SH-SY5Y (cell line): ENCODE data around the gene NLRP10.

ENCODE experiments used
- GATA2 ChIP-seq: IDR thresholded peaks from 2 replicates; pipeline ENCODE4 v1.6.1; 2011; ENCODE audit warnings: mild to moderate bottlenecking, low read depth, low read length
- GATA3 ChIP-seq: IDR thresholded peaks from 2 replicates; pipeline ENCODE4 v1.6.1; 2011; ENCODE audit warnings: low read depth, mild to moderate bottlenecking, low read length, moderate library complexity

NLRP10 gene, protein sequence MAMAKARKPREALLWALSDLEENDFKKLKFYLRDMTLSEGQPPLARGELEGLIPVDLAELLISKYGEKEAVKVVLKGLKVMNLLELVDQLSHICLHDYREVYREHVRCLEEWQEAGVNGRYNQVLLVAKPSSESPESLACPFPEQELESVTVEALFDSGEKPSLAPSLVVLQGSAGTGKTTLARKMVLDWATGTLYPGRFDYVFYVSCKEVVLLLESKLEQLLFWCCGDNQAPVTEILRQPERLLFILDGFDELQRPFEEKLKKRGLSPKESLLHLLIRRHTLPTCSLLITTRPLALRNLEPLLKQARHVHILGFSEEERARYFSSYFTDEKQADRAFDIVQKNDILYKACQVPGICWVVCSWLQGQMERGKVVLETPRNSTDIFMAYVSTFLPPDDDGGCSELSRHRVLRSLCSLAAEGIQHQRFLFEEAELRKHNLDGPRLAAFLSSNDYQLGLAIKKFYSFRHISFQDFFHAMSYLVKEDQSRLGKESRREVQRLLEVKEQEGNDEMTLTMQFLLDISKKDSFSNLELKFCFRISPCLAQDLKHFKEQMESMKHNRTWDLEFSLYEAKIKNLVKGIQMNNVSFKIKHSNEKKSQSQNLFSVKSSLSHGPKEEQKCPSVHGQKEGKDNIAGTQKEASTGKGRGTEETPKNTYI

DNA sequence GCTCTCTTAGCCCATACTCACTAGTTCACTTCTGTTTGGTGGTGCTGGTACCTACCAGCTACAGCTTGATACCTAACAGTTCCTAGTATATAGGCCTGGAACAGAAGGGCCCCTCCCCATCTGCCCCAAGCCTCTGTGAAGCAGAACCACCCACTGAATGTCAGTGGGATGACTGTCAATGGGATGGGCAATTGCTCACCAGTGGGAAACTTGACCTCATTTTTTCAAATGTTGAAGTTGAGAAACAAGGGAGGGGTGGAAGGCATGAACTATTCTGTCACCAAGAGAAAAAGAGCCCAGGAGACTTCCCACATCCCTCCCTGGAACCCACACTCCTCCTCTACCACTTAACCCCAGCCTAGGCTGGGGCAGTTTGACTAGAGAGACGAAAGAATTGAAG, at the start of gene NLRP10:
NLRP10 (minus strand) TSS at position 62 of the 400 bp plus-strand sequence. CDS start 1,952 bp downstream, outside the sequence.
- TF ChIP-seq GATA3 (no peak), GATA2 (no peak)

GRCh38 chr11:8013833-8014232, 48.6 kb upstream of the NLRP10 start:
- TF ChIP-seq GATA2 (no peak), GATA3 (no peak)

DNA sequence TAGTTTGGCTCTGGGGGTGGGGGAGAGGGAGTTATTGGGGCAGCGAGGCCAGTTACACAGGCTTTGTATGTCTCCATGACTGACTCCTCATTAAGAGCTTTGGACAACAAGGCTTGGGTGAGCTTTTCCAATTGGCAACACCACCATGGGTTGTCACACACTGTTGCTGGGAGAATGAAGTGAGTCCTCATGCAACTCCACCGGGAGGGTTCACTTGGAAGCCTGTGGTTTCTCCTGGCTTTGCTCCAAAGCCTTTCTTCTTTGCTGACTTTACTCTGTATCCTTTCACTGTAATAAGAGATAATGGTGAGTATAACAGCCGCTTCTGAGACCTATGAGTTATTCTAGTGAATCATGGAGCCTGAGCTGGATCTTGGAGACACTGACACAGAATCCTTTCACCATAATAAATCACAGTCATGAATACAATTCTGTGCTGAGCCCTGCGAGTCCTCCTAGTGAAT, 46.8 kb upstream of the NLRP10 start:
- TF ChIP-seq GATA2 (no peak), GATA3 (no peak)

DNA sequence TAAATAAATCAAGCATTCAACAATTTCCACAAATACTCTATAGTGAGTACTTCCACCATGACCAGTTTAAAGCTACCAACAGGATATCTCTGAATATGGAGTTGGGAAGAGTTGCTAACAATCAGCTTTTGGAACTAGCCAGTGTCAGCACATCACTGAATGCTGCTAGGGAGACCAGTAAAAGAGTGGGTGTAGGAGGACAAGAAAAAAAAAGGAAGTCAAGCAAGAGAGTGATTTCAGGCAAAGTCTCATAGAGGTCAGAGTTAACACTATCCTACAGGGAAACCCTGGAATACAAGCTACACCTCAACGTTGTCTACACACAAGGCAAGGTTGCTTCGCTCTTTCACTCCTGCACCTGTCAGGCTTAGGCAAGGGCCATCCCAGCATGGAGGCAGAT, 46.1 kb upstream of the NLRP10 start:
- TF ChIP-seq GATA3 (no peak), GATA2 (no peak)

DNA sequence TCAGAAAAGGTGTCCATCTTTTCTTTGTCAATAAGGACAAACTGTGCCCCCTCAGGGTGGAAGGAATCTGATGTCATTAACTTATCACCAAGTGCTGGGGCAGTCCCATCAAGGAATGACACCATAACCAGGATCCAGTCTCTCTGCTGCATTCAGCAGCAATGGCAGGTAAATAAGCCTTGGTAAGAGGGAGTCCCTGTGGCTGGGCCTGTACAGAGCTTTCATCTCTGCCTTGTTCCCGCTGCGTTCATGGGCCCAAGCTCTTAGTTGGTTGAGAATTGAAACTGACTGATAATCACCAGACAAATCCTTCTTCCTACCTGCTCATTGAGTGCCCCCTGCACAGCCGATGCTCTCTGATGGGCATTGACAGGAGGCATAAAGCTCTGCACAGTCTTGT, 44.6 kb upstream of the NLRP10 start:
- TF ChIP-seq GATA2: no peak
- TF ChIP-seq GATA3: no peak

- TF ChIP-seq GATA2 (no peak), GATA3 (no peak)
Observed at GRCh38 chr11:8008212-8008611, 43.0 kb upstream of the NLRP10 start.

DNA sequence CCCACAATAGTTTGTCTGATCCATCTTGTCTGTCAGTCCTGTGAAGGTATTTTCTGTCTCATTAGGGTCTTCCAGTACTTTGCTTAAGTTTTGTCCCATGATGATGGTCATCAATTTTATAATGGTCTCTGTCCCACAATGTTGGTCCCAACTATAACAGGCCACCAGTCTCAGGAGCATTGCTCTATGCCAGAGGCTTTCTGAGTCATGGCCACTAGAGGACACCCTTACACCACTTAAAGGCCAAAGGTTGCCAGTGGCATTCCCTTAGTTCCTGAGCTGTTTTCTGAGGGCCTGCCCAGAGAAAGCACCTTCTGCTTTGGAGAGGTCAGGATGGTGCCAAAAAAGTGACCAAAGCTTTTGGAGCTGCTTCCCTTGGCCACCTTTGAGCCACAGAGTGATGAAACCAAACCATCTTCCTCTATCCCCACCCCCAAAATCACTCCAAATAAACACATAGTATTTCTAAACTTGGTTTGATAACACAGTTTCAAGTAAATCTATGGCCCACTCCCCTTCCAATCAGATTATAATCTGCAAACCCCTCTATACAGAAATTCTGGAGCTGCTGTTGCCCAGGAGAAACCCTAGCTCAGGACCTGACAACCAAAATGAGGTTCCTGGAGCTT, 41.2 kb upstream of the NLRP10 start:
- no peak for TF ChIP-seq GATA2
- no peak for TF ChIP-seq GATA3

- TF ChIP-seq GATA3 (no peak), GATA2 (no peak)
Observed at GRCh38 chr11:8005556-8005955, 40.3 kb upstream of the NLRP10 start.

GRCh38 chr11:8004008-8004407, 38.8 kb upstream of the NLRP10 start:
- no peak for TF ChIP-seq GATA2
- TF ChIP-seq GATA3: no peak

DNA sequence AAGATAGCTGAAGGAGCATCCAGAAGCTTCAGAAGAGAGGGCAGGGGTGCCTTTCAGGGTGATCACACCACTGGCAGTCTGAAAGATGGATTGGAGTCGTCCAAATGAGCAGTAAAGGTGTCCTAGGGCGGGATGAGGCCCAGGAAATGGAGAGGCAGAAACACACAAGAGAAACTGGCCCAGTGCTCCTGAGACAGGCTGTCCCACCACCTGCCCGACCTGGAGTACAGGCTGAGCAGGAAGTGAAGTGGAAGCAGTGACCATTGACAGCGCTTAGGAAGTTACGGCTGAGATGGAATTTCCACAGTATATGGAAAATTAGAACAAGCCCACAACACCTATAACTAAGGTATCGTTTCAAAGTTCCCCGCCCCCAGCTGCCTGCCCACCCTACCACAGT, 37.9 kb upstream of the NLRP10 start:
- TF ChIP-seq GATA3 (no peak), GATA2 (no peak)

- no peak for TF ChIP-seq GATA3
- no peak for TF ChIP-seq GATA2
Observed at GRCh38 chr11:8002676-8003075, 37.4 kb upstream of the NLRP10 start.

DNA sequence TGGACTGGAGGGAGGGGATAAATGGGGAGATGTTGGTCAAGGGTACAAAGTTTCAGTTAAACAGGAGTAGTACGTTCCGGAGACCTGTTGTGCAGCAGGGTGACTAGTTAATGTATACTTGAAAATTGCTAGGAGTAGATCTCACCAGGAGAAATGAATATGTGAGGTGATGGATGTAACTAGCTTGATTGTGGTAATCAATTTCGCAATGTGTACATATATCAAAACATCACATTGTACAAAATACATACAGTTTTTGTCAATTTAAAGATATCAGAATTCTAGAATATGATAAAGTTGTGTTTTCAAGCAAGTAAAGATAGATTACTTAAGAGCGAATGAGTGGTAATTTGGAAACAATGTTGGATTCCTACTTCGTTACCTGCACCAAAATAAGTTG, 35.1 kb upstream of the NLRP10 start:
- TF ChIP-seq GATA3 (no peak), GATA2 (no peak)

GRCh38 chr11:7999795-8000194, 34.5 kb upstream of the NLRP10 start:
- TF ChIP-seq GATA3 (no peak), GATA2 (no peak)

DNA sequence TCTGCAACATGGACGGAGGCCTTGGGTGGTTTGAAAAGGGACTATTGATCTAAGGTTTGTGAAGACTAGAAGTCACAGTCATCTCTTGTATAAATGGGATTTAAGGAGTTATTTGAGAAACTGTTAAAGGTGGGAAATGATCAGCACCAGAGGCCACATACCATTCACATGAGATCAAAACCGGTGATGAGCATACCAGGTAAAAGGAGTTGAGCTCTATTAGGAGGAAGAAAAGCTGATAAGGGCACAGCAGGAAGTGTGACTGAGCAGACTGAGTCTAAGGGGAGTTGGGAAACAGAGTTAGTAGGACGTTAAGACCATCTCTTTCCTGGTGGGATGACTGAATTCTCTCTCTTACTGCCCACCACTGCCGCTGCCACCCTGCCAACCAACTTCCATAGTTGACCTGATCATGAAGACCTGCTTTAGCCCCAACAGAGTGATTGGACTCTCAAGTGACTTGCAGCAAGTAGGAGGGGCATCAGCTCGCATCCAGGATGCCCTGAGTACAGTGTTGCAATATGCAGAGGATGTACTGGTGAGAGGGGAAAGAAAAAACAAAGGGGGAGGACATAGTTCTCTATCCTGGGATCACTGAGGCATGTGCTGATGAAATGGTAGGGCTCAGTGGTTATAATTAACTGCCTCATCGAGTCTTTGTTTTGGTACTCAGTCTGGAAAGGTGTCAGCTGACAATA, 29.5 kb upstream of the NLRP10 start:
- no peak for TF ChIP-seq GATA2
- no peak for TF ChIP-seq GATA3
